GM18870 (cell line): ENCODE data around the gene TRIM2.

Source experiments
- ATAC-seq: cut with Tn5 transposase; IDR thresholded peaks from one replicate; pipeline ENCODE4 v1.9.1; 2021; ENCODE audit warnings: moderate library complexity; ENCODE audit not compliant: unreplicated experiment

The TRIM2 gene

DNA sequence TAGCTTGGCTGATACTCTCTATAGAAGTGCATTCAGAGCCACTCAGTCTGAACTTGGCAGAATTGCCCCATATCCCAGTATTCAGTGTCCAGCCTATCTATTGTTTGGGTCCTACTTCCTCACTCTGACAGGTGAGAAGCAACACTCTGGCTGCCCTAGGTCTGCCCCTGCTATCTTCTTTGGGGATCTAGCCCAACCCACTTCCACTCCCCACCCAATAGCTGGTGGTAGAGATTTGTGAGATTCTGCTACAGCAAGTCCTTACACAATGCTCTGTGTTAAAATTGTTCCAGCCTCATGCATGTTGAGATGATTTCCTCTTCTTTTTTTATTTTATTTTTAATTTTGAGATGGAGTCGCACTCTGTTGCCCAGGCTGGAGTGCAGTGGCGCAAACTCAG, 67.6 kb downstream of the TRIM2 start:
- no peak for ATAC-seq

DNA sequence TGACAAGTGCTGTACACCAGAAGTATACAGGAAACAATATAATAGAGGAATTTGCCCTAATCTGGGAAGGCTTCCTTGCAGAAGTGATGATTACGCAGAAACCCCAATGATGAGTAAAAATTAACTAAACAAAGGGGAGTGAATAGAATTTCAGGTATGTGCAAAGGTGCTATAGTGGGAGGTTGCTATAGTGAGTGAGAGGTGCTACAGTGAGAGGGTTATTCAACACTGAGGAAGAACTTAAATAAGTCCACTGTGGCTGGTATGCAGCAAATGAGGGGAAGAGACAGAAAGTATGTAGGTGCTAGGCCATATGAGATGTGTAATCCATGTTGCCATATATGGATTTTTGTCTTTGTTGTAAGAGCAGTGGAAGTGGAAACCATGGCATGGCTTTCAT, 69.5 kb downstream of the TRIM2 start:
- ATAC-seq: no peak

DNA sequence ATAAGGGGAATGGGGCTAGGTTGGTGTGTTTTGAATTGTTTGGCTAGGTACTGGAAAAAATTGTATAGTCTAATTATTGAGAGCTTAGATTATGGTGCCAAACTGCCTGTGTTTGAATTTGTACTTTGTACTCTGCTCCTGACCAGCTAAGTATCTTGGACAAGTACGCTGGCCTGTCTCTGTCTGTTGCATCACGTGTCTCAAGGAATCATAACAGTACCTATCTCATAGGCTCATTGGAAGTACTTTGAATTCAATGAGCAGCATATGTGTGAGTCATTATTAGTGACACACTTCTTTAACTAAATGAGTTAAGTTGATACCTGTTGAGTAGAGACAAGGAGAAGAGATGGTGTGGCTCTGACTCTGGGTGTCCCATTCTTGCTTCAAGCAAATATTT, 70.7 kb downstream of the TRIM2 start:
- no peak for ATAC-seq

DNA sequence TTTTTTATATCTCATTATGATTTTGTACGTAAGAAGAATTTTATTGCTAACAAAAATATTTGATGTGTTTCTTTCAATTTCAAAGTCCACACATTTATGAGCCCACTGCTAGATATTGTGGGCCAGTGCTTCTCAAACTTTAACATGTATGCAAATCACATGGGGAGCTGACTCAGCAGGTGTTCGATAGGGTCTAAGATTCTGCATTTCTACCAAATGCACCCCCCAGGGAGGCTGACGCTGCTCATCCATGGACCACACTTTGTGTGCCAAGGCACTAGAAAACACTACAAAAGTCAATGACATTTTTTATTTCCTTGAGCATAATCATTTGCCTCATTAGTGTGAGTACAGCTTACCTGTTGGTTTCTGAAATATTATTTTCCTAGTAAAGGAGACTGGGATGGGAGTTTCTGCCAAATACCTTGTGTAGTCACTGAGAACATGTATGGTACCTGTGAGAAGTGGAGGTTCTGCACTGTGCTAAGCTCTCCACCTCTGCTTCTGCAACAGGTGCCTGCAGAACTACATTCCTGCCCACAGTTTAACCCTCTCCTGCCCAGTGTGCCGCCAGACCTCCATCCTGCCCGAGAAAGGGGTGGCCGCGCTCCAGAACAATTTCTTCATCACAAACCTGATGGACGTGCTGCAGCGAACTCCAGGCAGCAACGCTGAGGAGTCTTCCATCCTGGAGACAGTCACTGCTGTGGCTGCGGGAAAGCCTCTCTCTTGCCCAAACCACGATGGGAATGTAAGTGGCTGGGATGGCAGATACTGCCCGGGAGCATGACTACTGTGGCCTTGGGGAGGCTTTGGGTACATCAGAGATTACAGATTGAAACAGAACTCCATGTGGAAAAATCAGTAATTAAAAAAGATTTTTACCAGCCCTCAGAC, 71.4 kb downstream of the TRIM2 start:
- no peak for ATAC-seq

DNA sequence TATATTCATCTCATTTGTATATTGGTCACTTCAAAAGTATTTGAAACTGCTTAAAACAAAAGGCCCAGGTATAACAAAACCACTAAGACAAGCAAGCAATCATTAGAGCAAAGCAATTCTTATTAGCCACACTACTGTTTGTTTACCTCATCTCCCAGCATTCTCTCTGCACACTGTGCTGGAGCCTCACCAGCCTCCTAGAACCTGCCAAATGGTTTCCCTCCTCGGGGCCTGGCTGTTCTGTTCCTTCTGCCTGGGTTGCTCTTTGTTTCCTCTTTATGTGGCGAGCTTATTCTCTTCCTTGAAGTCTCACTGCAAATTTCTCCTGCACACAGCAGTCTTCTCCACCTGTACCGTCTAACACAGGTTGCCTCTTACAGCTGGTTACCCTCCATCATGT, 72.7 kb downstream of the TRIM2 start:
- no peak for ATAC-seq

DNA sequence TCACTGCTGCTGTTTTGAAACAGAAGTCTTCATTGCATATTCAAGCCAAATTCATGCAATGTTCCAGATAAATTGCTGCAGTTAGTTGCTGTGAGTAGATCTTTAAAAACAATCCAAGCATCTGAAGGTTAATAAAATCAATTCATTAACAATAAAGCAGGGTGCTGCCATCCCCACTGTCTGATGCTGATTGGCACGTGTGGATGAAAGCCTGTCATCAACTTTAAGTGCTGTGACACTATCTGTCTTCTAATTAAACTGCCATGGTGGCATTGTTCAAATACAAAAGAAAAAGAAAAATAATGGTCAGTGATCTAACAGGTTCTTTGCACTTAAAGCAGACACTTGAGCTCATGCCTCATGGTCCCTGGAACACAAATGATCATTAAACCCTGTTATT, 77.2 kb downstream of the TRIM2 start:
- no peak for ATAC-seq

DNA sequence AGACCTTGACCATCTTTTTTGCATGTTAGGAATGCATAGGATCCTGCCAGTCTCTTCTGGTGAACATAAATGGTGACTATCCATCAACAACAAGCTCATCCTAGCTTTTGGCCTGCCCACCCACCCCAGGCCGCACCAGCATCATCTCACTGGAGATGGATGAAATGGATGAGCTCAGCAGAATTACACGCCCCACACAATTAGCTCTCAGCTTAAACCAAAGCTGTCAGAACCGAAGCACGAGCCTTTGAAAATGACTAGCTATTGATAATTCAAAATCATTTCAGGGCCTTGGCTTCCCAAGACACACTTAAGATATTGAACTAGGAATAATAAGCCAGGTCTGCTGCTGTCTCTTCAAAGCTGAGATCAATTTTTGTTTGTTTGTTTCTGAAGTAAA, 77.8 kb downstream of the TRIM2 start:
- ATAC-seq: no peak

DNA sequence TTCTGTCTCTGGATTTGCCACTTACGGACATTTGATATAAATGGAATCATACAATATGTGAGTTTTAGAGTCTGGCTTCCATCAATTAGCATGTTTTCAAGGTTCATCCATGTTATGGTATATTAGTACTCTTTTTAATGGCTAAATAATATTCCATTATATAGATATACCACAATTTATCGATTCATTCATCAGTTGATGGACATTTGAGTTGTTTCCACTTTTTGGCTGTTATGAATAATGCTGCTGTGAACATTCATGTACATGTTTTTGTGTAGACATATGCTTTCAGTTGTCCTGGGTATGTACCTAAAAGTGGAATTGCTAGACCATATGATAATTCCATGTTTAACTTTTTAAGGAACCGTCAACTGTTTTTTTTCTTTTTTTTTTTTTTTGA, 79.0 kb downstream of the TRIM2 start:
- ATAC-seq: no peak

DNA sequence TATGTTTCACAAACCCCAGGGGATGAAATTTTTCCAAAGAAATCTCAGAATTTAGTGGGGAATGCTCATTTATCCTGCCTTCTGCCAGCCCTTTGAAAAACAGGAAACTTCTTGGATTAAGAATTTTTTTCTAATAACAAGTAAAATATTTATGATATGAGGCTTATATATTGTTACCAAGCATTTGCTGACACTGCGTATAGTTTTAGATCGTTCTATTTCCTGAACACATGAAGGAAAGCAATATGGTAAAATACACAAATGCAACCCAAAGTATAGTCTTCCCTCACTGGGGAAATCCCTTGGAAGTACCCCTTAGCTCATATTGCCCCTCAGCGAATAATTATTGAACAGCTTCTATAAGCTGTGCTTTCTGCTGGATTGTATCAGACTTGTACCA, 85.9 kb downstream of the TRIM2 start:
- ATAC-seq: no peak

DNA sequence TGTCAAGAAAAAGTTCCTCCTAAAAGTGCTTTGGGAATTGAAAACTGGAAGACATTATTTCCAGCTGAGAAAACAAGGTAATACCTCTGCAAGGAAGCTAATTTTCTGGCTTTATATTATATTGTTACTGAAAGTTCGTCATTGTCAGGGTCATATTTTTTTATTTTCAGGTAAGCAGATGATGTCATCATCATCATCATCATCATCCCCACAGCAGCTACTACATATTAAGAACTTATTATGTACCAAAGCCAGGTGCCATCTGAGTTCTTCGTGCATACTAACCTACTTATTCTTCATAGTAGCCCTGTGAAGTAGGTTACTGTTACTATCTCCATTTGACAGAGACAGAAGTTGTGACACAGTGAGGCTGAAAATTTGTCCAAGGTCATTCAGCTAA, 87.3 kb downstream of the TRIM2 start:
- no peak for ATAC-seq

DNA sequence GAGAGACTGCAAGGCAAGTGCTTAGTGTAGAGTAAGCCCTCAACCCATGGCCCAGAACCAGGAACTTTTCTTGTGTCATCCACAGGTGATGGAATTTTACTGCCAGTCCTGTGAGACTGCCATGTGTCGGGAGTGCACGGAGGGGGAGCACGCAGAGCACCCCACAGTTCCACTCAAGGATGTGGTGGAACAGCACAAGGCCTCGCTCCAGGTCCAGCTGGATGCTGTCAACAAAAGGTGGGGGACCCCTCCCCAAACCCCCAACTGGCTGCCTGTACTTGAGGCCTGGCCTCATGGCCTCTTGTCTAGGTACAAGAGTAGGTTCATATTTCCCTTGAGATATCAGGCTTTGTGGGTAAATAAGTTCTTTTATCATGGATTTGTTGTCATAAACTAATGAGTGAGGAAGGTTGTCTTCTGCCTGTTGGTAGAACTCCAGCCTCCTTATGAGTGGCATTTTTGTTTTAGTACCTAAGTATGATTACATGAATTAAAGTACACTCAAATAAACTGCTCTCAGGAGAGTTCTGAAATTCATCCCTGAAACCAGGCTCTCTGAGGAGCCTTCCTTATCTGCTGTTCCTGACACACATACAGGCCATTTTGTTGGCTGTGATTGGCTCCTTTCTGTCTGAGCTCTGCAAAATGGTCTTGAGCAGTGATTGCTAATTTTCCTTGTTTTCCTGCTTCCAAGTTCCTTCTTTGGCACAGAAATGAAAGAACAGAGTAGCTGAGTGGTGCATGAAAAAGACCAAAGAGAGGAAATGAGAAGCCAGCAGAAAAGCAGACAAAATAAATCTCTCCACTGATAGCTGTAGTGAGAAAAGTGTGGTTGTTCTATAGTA, 88.9 kb downstream of the TRIM2 start:
- no peak for ATAC-seq

DNA sequence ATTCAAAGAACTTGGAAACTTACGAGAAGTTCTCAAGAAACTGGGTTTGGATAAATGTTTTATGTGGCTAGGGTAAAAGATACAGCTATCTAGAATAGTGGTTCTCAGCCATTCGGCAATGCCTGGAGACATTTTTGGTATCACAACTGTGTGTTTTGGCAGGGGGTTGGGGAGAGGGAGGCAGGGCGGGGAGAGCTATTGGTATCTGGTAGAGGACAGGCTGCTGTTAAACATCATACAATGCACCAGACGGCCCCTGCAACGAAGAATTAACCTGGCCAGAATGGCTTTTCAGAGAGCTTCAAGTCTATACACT, 89.5 kb downstream of the TRIM2 start:
- ATAC-seq: no peak

DNA sequence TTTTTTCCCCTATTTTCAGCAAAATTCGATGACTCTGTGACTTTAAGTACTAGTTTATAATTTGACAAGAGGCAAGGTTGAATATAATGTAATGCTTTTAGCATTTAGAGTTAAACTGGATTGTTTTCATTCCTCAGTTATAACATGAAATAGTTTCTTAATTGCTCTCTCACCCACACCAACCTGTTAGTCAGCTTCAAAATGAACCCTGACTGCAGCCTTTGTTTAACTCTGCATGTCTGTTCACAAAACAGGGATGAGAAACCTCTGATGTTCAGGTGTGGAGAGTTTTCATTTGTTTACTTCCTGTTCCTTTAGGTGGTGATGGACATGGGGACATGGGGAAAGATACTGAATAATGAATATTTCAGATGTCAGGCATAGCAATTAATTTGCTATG, 90.4 kb downstream of the TRIM2 start:
- no peak for ATAC-seq

DNA sequence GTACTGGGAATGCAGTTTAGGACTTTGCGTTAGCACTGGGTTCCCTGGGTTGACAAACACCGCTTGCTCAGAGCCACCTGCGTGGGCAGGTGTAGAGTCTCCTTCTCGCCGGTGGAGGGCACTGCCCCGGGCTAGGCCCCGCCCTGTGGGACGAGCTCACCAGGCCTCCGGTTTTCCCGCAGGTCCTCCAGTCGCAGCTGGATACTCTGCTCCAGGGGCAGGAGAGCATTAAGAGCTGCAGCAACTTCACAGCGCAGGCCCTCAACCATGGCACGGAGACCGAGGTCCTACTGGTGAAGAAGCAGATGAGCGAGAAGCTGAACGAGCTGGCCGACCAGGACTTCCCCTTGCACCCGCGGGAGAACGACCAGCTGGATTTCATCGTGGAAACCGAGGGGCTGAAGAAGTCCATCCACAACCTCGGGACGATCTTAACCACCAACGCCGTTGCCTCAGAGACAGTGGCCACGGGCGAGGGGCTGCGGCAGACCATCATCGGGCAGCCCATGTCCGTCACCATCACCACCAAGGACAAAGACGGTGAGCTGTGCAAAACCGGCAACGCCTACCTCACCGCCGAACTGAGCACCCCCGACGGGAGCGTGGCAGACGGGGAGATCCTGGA, 91.0 kb downstream of the TRIM2 start:
- ATAC-seq: no peak

DNA sequence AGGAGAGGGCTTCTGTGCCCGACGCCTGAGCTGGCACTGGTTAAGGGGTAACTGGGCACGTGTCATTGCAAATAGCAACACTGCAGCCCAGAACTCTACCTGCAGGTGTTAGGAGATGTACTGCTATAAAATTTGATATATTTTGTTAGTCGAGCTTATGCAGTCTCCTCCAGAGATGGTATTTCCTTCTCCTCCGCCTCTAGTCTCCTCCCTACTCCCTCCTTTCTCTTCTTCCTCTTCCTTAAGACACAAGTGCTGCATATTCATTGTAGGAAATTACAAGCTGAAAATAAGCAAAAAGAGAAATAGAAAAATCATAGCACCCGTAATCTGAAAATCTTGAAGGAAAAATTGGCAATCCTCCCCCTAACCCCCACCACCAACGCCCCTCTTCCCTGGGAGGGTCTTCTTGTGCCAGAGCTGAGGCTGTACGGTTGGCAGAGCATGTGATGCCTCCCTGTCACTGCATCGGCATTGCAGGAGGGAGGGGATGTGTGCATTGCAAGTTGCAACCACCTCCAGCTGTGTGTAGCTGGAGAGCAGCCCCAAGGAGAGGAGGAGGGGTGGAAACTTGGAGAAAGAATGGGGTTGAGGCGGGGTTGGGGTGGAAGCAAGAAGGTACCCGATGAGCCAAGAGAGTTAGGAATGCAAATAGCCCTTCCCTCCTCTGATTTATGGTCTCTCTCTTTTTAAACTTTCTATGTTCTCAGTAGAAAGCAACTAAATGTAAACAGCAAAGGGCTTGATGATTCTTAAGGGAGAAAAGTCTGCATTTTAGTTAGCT, 92.0 kb downstream of the TRIM2 start:
- no peak for ATAC-seq

DNA sequence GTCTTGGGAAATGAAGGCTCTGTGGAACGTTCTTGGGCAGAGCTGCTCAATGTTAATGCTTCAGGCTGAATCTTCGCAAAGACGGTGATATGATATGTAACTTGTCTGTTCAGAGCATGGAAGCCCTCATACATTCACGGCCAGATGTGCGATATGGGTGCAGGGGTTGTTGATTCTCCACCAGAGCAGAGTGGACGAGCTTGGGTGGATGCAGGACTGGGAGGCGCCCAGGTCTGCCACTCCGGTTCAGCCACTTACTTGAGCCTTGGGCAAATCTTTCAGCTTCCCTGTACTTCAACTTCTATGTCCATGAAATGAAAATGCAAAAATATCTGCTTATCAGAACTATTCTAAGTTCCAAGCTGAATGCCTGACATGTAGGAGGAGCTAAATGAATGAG, 92.9 kb downstream of the TRIM2 start:
- ATAC-seq: no peak

DNA sequence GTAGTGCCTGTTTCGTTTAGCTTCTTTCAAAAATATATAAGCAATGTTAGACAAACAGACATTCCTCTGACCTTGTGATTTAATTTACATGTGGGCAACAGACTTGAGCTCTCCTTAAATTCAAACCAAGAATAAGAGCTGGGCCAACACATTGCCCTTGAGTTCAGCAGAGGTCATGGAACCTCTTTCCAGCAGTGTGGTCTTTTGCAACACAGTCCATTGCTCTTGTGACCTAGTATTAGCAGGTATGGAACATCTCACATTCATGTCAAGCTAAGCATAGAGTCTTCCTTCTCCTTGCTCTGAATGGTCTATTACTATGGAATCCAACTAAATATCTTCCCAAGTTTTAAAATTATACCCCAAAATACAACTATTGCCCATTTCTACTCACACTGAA, 106.5 kb downstream of the TRIM2 start:
- ATAC-seq: no peak

DNA sequence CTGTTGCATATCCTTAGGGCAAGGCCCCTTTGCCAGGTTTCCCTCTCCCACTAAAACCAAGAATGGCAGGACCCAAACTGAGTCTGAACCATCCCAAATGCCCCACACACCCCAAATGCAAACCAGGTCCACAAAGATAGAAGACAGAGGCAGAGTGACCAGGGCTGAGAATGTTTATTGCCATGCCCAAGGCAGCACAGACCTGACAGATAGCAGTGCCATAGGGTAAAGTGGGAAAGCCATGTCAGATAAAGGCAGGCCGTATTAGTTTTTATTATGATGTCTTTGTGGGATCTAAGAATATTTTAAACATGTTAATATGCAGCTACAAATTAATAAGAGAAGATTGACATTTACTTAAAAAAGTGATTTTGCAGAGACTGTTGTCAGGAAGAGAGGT, 110.7 kb downstream of the TRIM2 start:
- no peak for ATAC-seq

DNA sequence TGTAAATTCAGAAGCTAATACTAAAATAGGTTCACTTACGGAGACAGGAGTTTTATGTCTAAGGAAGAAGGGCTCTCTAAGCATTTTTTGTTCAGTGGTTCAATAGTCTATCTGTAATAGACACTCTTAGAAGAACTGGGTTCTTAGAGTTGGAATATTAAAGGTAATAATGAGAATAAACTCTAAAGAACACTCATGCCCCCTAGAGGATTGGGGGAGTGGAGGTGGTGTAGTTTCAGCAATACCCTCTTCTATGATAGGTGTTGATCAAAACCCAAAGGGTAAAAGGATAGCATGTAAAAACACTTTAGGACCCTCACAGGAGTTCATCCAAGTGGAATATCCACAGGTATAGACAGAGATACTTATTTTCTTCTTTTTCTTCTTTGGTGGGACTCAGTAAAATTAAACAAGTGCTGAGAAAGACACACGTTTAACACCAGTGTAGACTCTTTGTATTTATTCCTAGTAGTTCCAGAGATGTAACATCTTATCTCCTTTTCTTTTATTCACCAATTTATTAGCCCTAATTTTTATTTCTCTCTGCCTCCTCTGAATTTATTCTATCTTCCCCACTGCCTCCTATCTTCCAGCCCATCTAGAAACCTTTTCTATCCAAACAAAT, 114.6 kb downstream of the TRIM2 start:
- no peak for ATAC-seq

DNA sequence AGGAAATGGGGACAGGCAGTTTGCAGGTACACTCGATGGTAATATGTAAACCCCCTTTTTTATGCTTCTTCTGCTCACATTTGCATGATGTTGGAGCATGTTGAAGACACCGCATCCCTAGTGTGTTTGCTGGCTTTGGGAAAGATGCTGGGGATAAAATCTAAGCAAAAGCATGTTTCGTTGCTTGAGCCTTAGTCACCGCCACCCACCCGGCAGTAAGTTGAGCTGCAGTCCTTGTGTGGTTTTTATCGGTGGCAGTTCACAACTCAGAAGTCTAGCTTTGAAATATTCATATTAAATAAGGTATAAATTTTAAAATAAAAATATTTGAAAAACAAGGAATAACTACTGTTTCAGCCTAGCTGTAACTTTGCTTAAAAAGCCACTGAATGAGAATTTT, 118.5 kb downstream of the TRIM2 start:
- ATAC-seq: no peak

DNA sequence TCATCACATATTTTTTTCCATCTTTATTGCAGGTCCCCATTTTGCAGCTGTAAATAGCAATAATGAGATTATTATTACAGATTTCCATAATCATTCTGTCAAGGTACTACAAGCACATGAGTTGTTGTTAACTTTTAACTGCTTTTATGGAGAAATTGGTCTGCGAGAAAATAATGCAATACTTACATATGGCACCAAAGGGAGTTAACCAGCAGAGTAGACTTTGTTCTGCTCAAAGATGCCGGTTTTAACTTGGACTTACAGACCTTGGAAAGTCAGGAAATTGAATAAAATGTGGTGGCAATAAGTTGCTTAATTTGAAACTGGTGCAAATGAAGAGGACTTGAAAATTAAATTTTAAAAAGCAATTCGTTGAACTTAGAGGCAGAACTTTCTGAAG, 119.8 kb downstream of the TRIM2 start:
- ATAC-seq: no peak
